ENCODE measurements around the gene OXSR1. TPM values are rescaled to one million over a fixed set of nuclear protein-coding genes. Genes with fewer than 3 reads are reported as not detected.

OXSR1 gene
- total and polyA plus RNA-seq, 2 of the 13 experiments (the other 11 are each of a cell fraction or from before 2014, with no cell fraction given), result 27.4 to 32.6 TPM

DNA sequence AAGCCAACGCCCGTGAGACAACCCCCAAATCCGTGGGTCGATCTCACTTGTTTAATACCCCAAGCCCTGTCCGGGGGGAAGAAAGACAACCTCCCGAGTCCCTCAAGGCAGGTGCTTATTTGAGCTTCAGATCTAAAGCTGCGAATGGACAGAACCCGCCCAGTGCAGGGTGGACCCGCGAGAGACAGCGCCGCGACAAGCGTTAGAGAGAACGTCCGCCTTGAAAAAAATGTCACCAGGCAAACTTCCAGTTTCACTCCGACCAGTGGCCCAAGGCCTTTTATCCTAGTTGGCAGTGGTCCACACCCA is 740 bp upstream of the OXSR1 start:
- Histone ChIP-seq H3K4me3 (replicated peaks in 1 of 3; ENCODE audit: insufficient read depth in 1 of 3, low read depth in 2 of 3, low read length in 3 of 3) (peak overlapping the region; percentile 86 to 97 (median 90)), H4K20me1 (ENCODE audit: insufficient read depth, low read length) (peaks cover 13% of the 10 kb centered on the region), H2AFZ (ENCODE audit: low read length) (peak overlapping the region; percentile 13), H3K27me3 (ENCODE audit: control insufficient read depth in 1 of 2, insufficient read depth in 2 of 2, low read length in 2 of 2) (no peaks in the 10 kb centered on the region; a peak in 1 of 5 replicates), H3K9ac (ENCODE audit: insufficient read depth, low read depth, low read length) (peak overlapping the region; percentile 87), H3K79me2 (ENCODE audit: insufficient read depth, low read length) (peaks cover 38% of the 10 kb centered on the region), H3K4me2 (ENCODE audit: low read depth, low read length) (peak overlapping the region; percentile 86), H3K9me3 (ENCODE audit: low read length) (no peaks in the 10 kb centered on the region), H3K4me1 (ENCODE audit: insufficient read depth, low read length) (peaks cover 48% of the 10 kb centered on the region), H3K27ac (ENCODE audit: extremely low read length, insufficient read depth, low read length) (peak overlapping the region; percentile 96), H3K36me3 (replicated peaks in 1 of 2; ENCODE audit: control insufficient read depth in 1 of 2, insufficient read depth in 2 of 2, low read length in 2 of 2) (no peaks in the 10 kb centered on the region)
- in situ Hi-C loops (cut with HindIII; ENCODE audit: extremely low pct_ligation_motif_present, low pct_unique_long_range_greater_than_20kb), result no loop called here
- WGBS (ENCODE audit: low lambda C conversion rate), result under 1% methylated on average over 17 of the region's 17 CpGs
- BruUV-seq (replicated peaks), result TSS peak; percentile 86
- ChIA-PET POLR2A (interaction anchor here (0.6 to 5.1 kb wide), 16 partner anchors 11 to 332 kb away, joined by 3 to 179 read pairs (median 4); partner anchors contain the start of genes ACAA1, ACVR2B, EXOG and MYD88), CTCF (ENCODE audit: low intra/inter-chr PET ratio, low total read pairs) (no interaction called here)
- DNase-seq (ENCODE audit: low spot score) (no peak), ATAC-seq (peak; percentile 52), FAIRE-seq (no peak)
- intact Hi-C loops (cut with micrococcal nuclease; ENCODE audit: unreplicated experiment), result loop anchor here (2.0 kb wide), 1 partner anchor 26 kb away; the partner anchor contains the start of gene MYD88
- TF ChIP-seq ZNF616 (CRISPR knock-in tag; IDR thresholded peaks at IDR 0.05; ENCODE audit: low read depth) (no peak), ZNF569 (CRISPR knock-in tag; IDR thresholded peaks at IDR 0.05; ENCODE audit: borderline replicate concordance) (0 out of 2 replicates have a peak, but pooled peaks have one; percentile 44), AHR (CRISPR knock-in tag; IDR thresholded peaks at IDR 0.05) (no peak), TEAD3 (CRISPR knock-in tag; optimal IDR thresholded peaks at IDR 0.05; ENCODE audit: borderline replicate concordance) (no peak), ZNF431 (CRISPR knock-in tag; IDR thresholded peaks at IDR 0.05; ENCODE audit: borderline replicate concordance, low read depth) (0 out of 2 replicates have a peak, but pooled peaks have one; percentile 5), AKAP8 (CRISPR knock-in tag; IDR thresholded peaks at IDR 0.05) (0 out of 2 replicates have a peak, but pooled peaks have one; percentile 16), ZNF75D (CRISPR knock-in tag; IDR thresholded peaks at IDR 0.05; ENCODE audit: borderline replicate concordance) (no peak), CENPX (CRISPR knock-in tag; IDR thresholded peaks at IDR 0.05) (no peak), ZNF781 (CRISPR knock-in tag; IDR thresholded peaks at IDR 0.05; ENCODE audit: borderline replicate concordance, not compliant biosample characterization) (peak; percentile 21), TBX2 (CRISPR knock-in tag; IDR thresholded peaks at IDR 0.05; ENCODE audit: borderline replicate concordance) (no peak), RFX3 (CRISPR knock-in tag; IDR thresholded peaks at IDR 0.05) (no peak), NCOA2 (CRISPR knock-in tag; IDR thresholded peaks at IDR 0.05) (no peak), ZNF20 (CRISPR knock-in tag; IDR thresholded peaks at IDR 0.05) (0 out of 2 replicates have a peak, but pooled peaks have one; percentile 48), BCL3 (CRISPR knock-in tag; IDR thresholded peaks at IDR 0.05) (0 out of 2 replicates have a peak, but pooled peaks have one; percentile 5), ZNF446 (CRISPR knock-in tag; IDR thresholded peaks at IDR 0.05) (peak; percentile 69; the same call in 1 of the 2 replicates), ZNF546 (CRISPR knock-in tag; conservative IDR thresholded peaks at IDR 0.05) (peak; percentile 78; the same call in 1 of the 2 replicates)
- TF ChIP-seq, protein P1, sequence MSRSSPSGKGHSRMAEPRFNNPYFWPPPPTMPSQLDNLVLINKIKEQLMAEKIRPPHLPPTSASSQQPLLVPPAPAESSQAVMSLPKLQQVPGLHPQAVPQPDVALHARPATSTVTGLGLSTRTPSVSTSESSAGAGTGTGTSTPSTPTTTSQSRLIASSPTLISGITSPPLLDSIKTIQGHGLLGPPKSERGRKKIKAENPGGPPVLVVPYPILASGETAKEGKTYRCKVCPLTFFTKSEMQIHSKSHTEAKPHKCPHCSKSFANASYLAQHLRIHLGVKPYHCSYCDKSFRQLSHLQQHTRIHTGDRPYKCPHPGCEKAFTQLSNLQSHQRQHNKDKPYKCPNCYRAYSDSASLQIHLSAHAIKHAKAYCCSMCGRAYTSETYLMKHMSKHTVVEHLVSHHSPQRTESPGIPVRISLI (CRISPR knock-in tag; IDR thresholded peaks at IDR 0.05; ENCODE audit: borderline replicate concordance), result peak; percentile 68; the same call in 1 of the 2 replicates
- TF ChIP-seq, protein P2, sequence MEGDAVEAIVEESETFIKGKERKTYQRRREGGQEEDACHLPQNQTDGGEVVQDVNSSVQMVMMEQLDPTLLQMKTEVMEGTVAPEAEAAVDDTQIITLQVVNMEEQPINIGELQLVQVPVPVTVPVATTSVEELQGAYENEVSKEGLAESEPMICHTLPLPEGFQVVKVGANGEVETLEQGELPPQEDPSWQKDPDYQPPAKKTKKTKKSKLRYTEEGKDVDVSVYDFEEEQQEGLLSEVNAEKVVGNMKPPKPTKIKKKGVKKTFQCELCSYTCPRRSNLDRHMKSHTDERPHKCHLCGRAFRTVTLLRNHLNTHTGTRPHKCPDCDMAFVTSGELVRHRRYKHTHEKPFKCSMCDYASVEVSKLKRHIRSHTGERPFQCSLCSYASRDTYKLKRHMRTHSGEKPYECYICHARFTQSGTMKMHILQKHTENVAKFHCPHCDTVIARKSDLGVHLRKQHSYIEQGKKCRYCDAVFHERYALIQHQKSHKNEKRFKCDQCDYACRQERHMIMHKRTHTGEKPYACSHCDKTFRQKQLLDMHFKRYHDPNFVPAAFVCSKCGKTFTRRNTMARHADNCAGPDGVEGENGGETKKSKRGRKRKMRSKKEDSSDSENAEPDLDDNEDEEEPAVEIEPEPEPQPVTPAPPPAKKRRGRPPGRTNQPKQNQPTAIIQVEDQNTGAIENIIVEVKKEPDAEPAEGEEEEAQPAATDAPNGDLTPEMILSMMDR (CRISPR knock-in tag; IDR thresholded peaks at IDR 0.05), result peak; percentile 29; the same call in 1 of the 2 replicates
- TF ChIP-seq, protein P3, sequence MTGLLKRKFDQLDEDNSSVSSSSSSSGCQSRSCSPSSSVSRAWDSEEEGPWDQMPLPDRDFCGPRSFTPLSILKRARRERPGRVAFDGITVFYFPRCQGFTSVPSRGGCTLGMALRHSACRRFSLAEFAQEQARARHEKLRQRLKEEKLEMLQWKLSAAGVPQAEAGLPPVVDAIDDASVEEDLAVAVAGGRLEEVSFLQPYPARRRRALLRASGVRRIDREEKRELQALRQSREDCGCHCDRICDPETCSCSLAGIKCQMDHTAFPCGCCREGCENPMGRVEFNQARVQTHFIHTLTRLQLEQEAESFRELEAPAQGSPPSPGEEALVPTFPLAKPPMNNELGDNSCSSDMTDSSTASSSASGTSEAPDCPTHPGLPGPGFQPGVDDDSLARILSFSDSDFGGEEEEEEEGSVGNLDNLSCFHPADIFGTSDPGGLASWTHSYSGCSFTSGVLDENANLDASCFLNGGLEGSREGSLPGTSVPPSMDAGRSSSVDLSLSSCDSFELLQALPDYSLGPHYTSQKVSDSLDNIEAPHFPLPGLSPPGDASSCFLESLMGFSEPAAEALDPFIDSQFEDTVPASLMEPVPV (CRISPR knock-in tag; IDR thresholded peaks at IDR 0.05), result 0 out of 2 replicates have a peak, but pooled peaks have one; percentile 14
